ENCODE data around the gene ERBB4.

Gene ERBB4

GRCh38 chr2:212032536-212033219 is 505.9 kb downstream of the ERBB4 start:
- DNase-seq (ENCODE audit: extremely low read depth, low read depth) = no peak
- TF ChIP-seq CTCF (IDR thresholded peaks at IDR 0.05; ENCODE audit: low read depth, low read length) = no peak

- DNase-seq (ENCODE audit: extremely low read depth, low read depth) = peak; percentile 92
- TF ChIP-seq CTCF (IDR thresholded peaks at IDR 0.05; ENCODE audit: low read depth, low read length) = no peak
These were observed 506.6 kb downstream of the ERBB4 start for GRCh38 chr2:212032032-212032431.

GRCh38 chr2:212030709-212031108 is 507.9 kb downstream of the ERBB4 start:
- TF ChIP-seq CTCF (IDR thresholded peaks at IDR 0.05; ENCODE audit: low read depth, low read length) = no peak
- no peak for DNase-seq (ENCODE audit: extremely low read depth, low read depth)

GRCh38 chr2:212028798-212029394 is 509.7 kb downstream of the ERBB4 start:
- DNase-seq (ENCODE audit: extremely low read depth, low read depth) = no peak

GRCh38 chr2:212027681-212028628 is 510.6 kb downstream of the ERBB4 start:
- no peak for TF ChIP-seq CTCF (IDR thresholded peaks at IDR 0.05; ENCODE audit: low read depth, low read length)
- DNase-seq (ENCODE audit: extremely low read depth, low read depth) = no peak

More at GRCh38 chr2:212028798-212029394, 509.7 kb downstream of the ERBB4 start:
- no peak for TF ChIP-seq CTCF (IDR thresholded peaks at IDR 0.05; ENCODE audit: low read depth, low read length)

GRCh38 chr2:212024040-212024439 is 514.6 kb downstream of the ERBB4 start:
- no peak for TF ChIP-seq CTCF (IDR thresholded peaks at IDR 0.05; ENCODE audit: low read depth, low read length)
- no peak for DNase-seq (ENCODE audit: extremely low read depth, low read depth)

All from AG09319 (cell line).